RWPE2 (cell line): Measurements from ENCODE around the gene LUM.

Source experiments
- ATAC-seq: fragments of 200-7000 bp; cut with Tn5 transposase; 3 replicates; pipeline ENCODE4 v1.9.1; 2021; ENCODE audit warnings: low read depth
- DNase-seq: peaks from one replicate; pipeline ENCODE4 v3.0.0-alpha.2; 2020; ENCODE audit warnings: low spot score
- H3K27ac ChIP-seq: fragments of 450-650 bp; 2 replicates; pipeline ENCODE4 v1.5.1; 2017; ENCODE audit warnings: mild to moderate bottlenecking; ENCODE audit not compliant: poor library complexity, severe bottlenecking
- H3K27me3 ChIP-seq: fragments of 250-450 bp; sonication (Bioruptor Pico); 2 replicates; pipeline ENCODE4 v1.5.1; 2021; ENCODE audit warnings: mild to moderate bottlenecking, moderate library complexity; ENCODE audit not compliant: insufficient read depth, poor library complexity, severe bottlenecking
- H3K36me3 ChIP-seq: fragments of 250-450 bp; sonication (Bioruptor Pico); 2 replicates; pipeline ENCODE4 v1.5.1; 2020; ENCODE audit warnings: low read depth, mild to moderate bottlenecking, moderate library complexity
- H3K4me1 ChIP-seq: fragments of 250-450 bp; sonication (Bioruptor Pico); 2 replicates; pipeline ENCODE4 v1.5.1; 2021; ENCODE audit warnings: mild to moderate bottlenecking, moderate library complexity; ENCODE audit not compliant: insufficient read depth, poor library complexity, severe bottlenecking
- H3K4me3 ChIP-seq: fragments of 250-450 bp; sonication (Bioruptor Pico); 2 replicates; pipeline ENCODE4 v1.5.1; 2021; ENCODE audit warnings: mild to moderate bottlenecking, moderate library complexity; ENCODE audit not compliant: severe bottlenecking
- H3K9me3 ChIP-seq: fragments of 250-450 bp; sonication (Bioruptor Pico); 2 replicates; pipeline ENCODE4 v1.5.1; 2021; ENCODE audit warnings: mild to moderate bottlenecking, moderate library complexity; ENCODE audit not compliant: severe bottlenecking
- CTCF ChIP-seq: fragments of 450-650 bp; IDR thresholded peaks from one replicate; pipeline ENCODE4 v1.5.1; 2017; ENCODE audit warnings: mild to moderate bottlenecking, moderate library complexity; ENCODE audit not compliant: poor library complexity, severe bottlenecking

The LUM gene

DNA sequence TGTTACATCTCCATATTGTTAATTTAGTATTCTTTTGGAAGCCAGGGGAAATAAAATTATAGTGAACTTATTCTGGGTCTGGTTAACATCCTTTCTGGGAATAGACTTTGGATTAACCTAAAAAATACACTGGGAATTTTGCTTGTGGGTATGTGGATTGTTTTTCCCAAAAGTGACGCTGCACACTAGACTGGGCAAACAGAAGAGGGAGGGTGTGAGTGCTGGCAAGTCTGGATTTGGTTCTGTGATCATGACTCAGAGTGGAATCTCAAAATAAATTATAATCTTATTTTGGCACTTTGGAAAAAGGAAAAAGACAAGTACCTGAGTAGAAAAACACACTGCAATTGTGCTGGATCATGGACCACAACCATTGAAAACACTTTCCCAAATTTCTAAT is 15.2 kb upstream of the LUM start:
- Histone ChIP-seq H3K9me3 (no peaks in the 10 kb centered on the region), H3K4me1 (peaks cover 10% of the 10 kb centered on the region), H3K27ac (no peak overlapping the region), H3K36me3 (no peaks in the 10 kb centered on the region), H3K27me3 (no peaks in the 10 kb centered on the region), H3K4me3 (no peak overlapping the region)
- no peak for TF ChIP-seq CTCF
- DNase-seq (no peak), ATAC-seq (no peak)

GRCh38 chr12:91123236-91123916 is 12.1 kb upstream of the LUM start:
- Histone ChIP-seq H3K27me3 (no peaks in the 10 kb centered on the region), H3K4me3 (no peak overlapping the region), H3K27ac (no peak overlapping the region), H3K9me3 (no peaks in the 10 kb centered on the region), H3K36me3 (no peaks in the 10 kb centered on the region), H3K4me1 (peaks cover 13% of the 10 kb centered on the region)
- no peak for TF ChIP-seq CTCF
- no peak for DNase-seq
- no peak for ATAC-seq

DNA sequence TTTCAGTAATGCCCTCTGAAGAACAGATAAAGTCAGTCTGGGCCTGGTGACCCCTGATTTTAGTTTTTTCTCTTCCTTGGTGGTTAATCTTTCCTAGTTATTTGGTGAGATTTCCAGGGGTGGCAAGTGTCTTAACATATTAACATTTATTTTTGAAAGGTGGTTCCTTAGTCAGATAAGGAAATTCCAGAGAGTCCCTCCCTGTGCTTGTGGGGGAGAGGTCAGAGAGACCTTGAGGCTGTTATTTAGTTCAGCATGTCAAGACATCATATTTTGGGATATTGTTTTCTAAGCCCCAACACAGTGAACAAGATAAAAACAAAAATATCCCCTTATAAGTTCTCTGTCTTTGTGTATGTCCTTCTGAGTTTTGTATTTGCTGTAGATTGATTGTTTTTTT is 9.5 kb upstream of the LUM start:
- Histone ChIP-seq H3K27ac (no peak overlapping the region), H3K9me3 (no peaks in the 10 kb centered on the region), H3K36me3 (no peaks in the 10 kb centered on the region), H3K4me3 (no peak overlapping the region), H3K27me3 (no peaks in the 10 kb centered on the region), H3K4me1 (peaks cover 3% of the 10 kb centered on the region)
- DNase-seq (no peak), ATAC-seq (no peak)
- TF ChIP-seq CTCF = no peak

DNA sequence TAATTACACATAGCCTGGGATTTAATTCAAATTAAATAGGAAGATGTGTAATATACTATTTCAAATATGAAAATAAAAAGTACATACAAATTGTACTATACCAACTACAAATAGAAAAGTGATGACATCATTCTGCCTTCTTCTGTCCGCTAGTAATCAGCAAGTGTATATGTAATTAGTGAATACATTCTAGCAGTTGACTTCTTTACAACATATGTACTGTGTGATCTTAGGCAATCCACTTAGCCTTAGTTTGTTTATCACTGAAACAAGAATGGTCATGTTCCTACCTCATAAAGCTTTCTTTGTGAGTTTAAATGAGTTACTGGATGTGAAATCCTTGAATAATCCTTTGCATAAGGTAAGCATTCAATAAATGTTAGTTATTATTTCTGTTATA is 7.8 kb upstream of the LUM start:
- Histone ChIP-seq H3K4me3 (no peak overlapping the region), H3K4me1 (peaks cover 3% of the 10 kb centered on the region), H3K9me3 (no peaks in the 10 kb centered on the region), H3K36me3 (no peaks in the 10 kb centered on the region), H3K27ac (no peak overlapping the region), H3K27me3 (no peaks in the 10 kb centered on the region)
- TF ChIP-seq CTCF = no peak
- DNase-seq (no peak), ATAC-seq (peak; percentile 21; the same call in 1 of the 3 replicates)

DNA sequence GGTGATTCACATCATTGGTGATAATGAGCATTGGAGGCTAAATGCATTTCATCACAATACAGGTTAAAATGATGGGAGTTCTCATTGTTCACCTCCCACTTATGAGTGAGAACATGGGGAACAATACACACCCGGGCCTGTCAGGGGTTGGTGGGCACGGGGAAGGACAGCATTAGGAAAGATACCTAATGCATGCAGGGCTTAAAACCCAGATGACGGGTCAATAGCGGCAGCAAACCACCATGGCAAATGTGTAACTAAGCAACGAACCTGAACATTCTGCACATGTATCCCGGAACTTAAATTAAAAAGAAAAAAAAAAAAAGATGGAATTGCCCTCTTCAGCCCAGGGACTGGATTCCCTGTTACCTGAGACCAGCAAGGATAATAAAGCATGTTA is 2.3 kb upstream of the LUM start:
- no peak for TF ChIP-seq CTCF
- DNase-seq = no peak
- Histone ChIP-seq H3K36me3 (no peaks in the 10 kb centered on the region), H3K9me3 (no peaks in the 10 kb centered on the region), H3K4me1 (no peaks in the 10 kb centered on the region), H3K27ac (no peak overlapping the region), H3K27me3 (no peaks in the 10 kb centered on the region), H3K4me3 (no peak overlapping the region)
- ATAC-seq = no peak
